GM21515 (cell line): ENCODE results near the gene ZNF385C.
A peak's percentile ranks its signal among the peaks of the same experiment; 100 is the strongest.

ENCODE experiments used
- ATAC-seq: cut with Tn5 transposase; IDR thresholded peaks from one replicate; pipeline ENCODE4 v1.9.1; 2021; ENCODE audit not compliant: unreplicated experiment

ZNF385C gene

DNA sequence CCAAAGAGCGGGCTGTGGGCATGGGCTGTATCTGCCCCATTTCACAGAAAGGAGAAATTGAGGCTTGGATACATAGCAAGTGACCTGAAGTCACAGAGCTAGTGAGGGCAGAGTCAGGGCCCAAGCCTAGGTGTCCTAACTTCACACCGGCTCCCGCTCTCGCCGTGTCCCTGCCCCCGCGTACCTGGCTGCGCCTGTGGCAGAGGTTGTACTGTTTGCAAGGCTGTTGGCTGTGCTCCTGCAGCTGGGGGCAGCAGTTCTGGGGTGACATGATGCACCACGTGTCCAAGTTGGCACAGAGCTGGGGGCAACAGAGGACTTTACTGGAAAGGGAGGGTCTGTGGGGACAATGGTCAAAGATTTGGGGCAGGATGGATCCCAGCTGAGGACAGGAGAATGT, 10.8 kb upstream of the ZNF385C start:
- no peak for ATAC-seq

DNA sequence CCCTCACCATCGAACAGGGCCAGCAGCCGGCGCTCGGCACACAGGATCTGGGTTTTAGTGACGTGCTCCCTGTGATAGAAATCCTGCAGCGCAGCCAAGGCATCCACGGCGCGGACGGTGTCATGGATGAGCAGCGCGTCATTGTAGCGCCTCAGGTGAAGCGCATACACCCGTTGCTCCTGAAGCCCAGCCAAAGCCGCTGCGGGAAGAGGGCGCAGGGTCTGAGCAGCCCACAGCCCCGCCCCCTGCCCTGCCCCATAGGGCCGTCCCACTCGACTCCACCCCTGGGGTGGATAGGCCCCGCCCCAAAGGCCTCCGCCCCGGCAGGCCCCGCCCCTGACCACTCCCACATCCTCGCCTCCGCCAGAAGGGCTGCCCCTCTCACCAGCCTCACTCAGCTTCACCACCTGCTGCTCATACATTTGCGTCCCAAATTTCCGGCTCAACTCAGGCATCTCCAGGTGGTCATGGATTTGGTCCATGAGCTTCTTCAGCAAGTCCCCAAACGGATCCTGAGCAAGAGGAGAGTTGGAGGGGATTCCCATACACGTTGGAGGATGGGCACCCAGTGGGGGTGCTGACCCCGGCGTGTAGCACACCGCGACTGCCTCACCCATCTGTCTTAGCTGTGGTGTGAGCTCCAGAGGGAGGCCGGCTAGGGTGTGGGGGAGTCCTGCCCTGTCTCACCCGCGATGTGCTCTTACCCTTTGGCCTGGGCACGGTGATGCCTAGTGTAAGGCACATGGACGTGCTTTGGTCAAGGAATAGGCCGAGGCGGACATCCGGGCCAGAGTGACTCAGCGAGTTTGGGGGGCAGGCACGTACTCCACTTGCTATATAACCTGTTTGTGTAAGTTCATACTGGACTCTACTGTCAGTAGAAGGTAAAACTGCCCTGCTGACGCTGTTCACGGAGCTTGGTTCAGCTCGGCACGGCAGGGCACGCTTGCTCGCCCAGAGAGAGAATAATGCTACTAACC, 9.6 kb upstream of the ZNF385C start:
- ATAC-seq, result peak; percentile 65

DNA sequence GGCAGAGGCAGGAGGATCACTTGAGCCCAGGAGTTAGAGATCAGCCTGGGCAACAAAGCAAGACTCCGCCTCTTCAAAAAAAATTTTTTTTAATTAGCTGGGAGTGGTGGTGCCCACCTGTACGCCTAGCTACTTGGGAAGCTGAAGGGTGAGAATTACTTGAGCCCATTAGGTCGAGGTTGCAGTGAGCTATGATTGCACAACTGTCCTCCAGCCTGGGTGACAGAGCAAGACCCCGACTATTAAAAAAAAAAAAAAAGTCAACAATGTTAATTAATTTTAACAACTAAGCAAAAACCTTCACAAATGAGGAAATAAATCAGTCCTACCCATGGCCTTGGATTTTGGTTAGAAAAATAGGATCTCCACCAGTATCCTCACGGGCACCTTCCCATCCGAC, 8.9 kb upstream of the ZNF385C start:
- ATAC-seq, result no peak

DNA sequence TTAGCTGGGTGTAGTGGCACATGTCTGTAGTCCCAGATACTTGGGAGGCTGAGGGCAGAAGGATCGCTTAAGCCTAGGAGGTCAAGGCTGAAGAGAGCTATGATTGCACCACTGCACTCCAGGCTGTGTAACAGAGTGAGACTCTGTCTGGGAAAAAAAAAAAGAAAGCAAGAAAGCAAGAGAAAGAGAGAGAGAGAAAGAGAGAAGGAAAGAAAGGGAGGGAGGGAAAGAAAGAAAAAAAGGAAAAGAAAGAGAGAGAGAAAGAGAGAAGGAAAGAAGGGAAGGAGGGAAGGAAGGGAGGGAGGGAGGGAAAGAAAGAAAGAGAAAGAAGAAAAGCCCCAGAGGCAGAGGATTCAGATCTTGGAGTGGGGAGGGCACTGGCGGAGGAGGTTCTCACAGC, 7.7 kb upstream of the ZNF385C start:
- no peak for ATAC-seq

DNA sequence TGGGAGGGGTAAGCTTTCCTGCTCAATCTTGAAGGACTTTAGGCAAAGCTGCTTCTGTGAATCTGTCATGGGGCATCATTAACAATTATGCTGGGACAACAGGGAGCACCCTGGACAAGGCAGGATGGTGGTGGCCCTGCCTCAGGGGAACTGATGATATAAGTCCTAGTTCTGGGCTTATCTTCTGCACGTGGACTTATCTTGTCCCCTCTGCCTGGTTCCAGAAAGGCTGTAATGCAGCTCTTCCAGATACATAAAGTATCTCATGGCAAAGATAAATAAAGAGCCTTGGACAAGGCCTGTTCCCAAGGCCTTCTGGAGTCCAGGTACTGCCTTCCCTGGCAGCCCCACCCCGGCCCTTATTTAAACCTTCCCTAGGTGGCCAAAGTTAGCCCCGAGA, 6.0 kb upstream of the ZNF385C start:
- ATAC-seq, result no peak

DNA sequence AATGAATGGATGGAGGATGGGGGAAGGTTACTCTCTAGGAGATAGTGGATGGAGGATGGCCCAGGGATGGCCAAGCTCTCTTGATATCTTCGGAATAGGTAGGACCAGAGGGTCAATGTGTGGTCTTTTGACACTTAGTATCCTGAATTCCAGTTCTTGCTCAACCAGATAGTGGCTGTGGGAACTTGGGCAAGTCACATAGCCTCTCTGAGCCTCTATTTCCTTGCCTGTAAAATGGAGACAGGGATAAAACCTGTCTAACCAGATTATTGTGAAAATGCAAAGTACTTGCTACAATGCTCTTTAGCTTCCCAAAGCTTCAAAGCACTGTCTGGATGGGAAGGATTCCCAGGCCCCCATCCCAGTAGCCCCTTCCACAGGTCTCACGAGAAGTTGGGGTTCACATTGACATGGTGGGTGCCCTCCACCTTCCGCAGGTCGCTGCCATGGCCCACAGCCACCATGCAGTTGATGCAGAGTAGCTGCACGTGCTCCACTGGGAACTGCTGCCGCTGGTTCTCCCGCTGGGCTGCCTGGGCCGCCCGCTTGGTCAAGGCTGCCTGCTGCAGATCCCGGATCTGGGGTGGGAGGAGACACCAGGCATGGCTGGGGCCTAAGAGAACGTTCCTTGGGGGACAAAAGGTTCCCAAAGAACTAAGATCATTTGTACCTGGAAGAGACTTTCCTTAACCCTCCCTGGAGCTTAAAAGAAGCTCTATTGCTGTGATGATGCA, 5.1 kb upstream of the ZNF385C start:
- ATAC-seq, result no peak

DNA sequence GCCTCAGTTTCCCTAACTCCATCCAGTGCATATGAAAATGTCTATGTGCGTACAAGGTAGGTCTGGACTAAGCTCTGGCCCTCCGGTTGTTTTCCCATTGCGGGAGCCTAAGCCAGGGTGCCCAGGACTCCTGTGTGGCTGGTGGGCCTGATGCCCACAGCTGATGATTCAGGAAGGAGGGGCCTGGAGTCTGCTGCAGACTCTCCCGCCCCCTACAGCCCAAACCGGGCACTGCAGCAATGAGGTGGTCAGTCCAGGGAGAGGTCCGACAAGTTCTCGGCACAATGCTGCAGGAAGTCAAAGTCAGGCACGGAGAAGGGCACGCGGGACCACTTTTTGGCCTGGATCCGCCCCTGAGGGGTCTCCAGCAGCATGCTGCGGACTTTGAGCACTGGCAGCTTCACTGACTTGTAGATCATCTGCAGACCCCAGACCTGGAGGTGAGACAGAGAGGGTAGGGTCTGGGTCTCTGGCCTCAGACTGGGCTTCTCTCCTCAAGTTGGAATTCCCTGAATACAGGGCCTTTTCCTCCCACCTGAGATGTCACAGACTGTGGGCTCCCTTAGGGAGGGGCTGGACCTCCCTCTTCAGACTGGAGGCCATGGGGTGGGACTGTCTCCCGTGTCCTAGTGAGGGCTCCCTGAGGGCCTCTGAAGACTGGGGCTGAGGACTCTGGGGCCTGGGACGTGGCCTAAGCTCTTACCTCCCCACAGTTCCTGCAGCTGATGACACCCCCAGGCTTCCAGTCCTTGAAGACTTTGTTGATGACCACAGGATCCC, 3.4 kb upstream of the ZNF385C start:
- ATAC-seq, result no peak

DNA sequence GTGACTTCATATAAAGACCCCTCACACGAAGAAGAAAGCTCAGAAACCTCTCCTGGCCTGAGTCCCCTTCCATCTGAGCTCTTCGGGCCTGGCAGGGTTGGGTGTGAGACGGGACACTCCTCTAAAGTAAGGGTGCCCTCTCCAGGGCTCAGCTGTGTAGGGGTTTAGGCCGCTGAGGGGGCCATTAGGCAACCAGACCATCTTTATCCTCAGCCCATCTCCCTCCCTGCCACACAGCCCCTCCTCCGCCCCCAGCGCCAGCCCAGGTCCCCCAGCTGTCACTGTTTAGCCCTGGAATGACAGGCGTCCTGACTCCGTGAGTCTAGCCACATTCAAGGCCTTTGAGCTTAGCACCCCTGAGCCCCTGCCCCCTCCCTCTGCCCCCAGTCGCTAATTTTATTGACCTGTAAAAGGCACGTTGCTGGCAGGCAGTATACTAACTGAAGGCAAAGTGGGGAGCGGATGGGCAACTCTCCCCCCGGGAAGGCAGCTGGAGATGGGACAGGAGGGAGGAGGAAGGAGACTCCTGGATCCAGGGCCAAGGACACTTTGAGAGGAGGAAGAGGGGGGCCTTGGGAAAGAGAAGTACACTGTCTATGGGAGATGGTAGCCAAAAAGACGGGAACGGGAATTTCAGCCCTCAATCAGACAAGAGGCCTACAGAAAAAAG, 592 bp upstream of the ZNF385C start:
- no peak for ATAC-seq

DNA sequence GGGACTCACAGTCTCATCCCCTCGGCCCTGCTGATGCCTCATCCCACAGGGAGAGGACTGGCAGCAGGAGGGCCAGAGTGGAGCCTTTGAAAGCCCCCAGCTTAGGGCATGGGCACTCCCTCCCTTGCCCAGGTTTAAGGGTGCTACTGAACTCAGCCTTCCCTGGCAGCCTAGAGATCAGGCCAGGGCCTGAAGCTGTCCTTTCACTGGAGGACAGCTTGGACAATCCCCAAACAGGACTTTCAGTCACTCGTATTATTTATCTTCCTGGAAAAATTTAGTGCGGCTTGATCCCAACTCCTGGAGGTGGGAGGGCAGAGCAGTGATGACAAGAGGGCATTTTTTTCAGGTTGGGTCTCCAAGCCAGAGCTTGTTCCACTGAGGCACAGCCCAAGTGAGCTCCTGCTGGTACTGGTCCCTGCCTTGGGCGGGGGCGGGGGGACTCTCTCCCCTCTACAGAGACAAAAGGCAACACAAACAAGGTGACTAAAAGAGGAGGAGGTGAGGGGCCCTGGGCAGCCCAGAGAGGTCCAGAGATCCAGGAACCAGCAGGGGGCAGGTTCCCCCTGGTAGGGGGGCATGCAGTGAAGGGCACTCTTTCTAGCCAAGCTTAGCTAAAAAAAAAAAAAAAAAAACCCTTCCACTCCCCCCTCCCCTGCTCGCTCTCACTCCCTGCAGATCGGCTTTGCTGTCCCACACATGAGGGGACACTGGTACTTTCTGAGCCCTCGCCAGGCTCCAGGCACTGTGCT, 1.7 kb downstream of the ZNF385C start:
- ATAC-seq, result no peak

DNA sequence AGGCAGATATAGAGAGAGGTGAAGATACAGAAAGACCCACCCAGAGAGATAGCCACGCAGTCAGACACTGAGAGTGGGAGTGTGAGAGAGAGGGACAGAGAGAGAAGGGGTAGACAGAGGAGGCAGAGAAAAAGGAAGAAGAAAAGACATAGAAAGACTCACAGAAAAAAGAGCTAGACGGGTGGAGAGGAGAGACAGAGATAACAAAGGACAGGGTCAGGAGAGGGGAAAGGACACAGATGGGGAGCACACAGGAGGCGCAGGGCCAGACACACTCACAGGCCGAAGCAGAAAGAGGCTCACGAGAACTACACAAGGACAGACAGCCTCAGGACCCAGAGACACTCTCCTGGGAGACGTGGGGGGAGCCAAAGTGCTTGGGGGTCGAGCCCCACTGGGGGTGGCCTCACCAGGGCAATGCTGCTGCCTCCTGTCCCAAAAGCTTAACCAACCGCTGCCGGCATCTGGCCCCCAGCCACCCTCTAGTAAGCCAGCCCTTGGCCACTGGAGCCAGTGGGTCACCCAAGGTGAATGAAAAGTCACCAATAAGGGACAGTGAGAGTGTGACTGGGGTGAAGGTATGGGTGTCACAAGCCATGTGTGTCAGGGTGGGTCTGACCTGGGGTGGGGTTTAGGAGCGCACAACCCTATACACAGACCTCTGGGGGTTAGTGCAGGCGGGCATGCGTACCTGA, 3.8 kb downstream of the ZNF385C start:
- no peak for ATAC-seq

DNA sequence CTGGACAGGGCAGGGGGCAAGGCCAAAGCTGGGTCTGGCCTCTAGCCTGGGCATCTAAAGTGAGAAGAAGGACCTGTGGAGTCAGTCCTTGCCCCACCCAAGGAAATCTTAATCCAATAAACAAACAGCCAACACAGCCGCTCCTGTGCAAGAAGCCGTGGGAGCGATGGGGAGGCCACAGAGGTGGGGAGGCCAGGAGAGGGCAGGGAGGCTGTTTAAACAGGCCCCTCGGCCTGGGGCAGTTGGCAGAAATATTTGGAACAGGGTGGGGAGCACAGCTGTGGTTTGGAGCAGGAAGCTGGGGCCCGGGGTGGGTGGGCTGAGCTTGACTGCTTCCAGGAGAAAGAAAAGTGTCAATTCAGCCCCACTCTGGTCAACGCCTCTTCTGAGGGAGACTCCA, 5.3 kb downstream of the ZNF385C start:
- no peak for ATAC-seq

DNA sequence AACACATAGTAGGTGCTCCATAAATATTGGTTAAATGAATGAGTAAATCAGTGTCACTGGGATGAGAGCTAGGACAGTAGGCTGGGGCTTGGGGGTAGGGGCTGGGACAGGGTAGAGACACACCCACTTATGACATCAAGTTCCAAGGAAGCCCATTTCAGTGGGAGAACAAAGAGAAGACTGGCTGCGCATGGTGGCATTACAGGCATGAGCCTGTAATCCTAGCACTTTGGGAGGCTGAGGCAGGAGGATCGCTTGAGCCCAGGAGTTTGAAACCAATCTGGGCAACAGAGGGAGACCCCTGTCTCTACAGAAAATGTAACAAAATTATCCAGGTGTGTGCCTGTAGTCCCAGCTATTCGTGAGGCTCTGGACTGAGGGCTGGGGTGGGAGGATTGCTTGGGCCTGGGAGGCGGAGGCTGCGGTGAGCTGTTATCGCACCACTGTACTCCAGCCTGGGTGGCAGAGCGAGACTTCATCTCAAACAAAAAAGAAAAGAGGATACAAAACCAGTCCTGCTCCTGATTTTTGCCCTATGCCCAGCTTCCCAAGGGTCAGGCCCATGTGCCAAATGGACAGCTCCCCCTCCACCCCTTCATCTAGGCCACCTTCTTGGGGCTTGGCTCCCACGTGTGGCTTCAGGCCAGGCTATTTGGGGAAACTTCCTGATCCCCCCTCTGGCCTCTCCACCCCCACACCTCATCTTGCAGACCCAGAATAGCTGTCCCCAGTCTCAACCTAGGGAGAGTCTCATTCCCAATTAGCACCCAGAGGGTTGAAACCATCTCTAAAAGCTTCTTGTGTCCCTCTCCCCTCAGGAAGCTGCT, 7.1 kb downstream of the ZNF385C start:
- ATAC-seq, result no peak

DNA sequence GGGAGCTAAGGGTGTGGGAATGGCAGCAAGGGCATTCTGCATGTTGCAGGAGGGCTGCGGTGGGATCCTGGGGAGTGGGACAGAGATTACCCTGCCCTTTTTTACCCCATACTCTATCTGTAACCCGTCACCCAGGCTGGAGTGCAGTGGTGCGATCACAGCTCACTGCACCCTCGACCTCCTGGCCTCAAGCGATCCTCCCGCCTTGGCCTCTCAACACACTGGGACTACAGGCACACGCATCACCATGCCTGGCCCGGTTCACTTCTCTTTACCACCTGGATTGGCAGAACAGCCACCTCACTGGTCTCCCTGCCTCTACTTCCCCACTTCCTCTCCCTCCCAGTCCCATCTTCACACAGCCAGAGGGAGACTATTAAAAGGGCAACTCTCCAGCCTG, 9.5 kb downstream of the ZNF385C start:
- ATAC-seq, result no peak

DNA sequence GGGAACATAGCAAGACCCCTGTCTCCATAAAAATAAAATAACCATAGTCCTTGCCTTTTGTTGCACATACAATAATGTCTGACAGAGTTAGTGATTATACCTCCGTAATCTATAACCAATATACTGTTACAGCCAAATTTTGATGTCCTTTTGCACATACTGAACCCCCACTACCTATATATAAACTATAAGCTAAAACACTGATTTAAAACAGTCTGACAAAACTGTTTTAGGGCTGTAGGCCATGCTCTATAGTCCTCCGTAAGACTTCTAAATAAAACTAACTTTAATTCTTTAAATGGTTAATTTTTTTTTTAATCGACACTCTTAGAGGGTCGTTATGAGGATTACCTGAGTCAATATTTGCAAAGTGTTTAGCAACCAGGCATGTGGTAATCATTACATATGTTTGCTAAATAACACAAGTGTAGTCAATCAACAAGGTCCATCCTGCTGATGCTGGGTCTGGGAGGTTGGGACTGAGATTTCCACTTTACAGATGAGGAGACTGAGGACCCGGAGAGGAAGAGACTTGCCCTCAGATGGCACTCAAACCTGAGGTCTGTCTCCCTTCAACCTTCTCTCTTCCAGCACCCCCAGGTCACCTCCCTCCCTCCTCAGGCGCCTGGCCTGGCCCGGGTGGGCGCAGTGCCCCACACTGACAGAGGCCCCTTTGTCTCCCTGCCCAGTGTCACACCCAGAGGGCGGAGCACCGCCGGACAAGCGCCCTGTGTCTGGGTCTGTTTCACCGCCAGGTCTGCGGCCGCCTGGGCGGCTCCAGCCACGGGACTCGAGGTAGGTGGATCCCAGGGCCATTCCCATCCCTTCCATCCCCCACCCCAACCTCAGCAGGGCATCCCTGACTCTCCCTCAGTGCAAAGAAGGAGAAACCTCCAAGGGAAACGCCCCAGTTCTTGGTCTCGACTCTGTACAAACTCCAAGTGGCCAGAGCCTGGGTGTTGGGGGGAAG, 10.3 kb downstream of the ZNF385C start:
- ATAC-seq, result no peak

DNA sequence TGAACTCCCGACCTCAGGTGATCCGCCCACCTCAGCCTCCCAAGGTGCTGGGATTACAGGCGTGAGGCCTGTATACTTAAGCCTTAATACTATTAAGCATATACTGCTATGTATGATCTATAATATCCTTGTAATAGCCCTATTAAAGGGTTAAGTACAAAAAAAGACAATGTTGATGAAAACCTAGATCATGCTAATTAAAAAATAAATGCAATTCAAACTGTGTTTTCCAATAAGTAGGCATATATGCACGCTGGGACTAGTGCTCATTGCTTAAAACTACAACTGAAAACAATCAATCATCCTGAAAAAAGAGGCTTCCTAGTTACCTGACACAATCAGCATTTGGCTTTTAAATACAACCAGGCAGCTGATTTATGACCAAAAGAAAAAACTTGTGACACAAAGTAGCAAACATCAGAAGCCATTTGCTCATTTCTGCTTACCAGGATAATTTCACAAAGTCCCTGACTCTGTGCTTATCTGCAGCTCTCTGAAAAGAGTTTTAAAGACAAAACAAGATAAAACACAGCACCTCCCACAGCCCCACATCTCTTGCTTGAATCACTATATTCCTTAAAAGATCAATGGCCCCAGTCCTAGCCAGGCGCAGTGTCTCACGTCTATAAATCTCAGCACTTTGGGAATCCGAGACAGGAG, 11.1 kb downstream of the ZNF385C start:
- no peak for ATAC-seq

DNA sequence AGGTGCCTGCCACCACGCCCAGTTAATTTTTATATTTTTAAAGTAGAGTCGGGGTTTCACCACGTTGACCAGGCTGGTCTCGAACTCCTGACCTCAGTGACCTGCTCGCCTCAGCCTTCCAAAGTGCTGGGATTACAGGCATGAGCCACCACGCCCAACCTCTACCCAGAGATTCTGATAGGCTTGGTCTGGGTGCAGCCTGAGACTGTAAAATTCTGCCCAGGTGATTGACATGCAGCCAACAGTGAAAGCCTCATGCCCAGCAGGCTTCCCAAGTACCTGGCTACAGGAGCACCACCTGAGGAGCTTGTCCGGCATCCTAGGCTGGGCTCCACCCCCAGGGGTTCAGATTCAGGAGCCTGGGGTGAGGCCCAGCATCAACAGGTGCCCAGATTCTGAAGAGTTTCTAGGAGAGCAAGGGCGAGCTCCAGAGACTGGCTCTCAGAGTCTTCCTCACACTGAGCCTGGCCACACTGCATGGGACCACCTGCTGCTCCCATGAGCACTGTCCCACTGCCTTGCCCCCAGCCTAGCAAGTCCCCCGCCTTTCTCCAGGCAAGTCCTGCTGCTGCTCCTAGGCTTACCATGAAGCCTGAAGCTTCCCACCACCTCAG, 16.6 kb downstream of the ZNF385C start:
- no peak for ATAC-seq

DNA sequence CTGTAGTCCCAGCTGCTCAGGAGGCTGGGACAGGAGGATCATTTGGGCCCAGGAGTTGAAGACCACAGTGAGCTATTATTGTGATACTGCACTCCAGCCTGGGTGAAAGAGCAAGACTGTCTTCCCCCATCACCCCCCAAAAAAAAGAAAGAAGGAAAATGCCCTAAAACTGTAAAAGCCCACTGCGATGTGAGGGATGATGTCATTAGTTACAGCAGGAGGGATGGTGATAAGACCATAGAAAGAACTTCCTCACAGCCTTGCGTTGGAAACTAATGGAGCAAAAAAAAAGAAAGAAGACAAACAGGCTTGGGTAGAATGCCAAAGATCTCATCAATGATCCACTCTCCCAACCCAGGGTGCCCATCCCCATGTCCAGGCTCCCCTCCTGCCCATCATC, 18.7 kb downstream of the ZNF385C start:
- ATAC-seq, result no peak
